Left lung (tissue), 10 donors: ENCODE results near the gene FLT1. TPM values are rescaled to one million over a fixed set of nuclear protein-coding genes. Genes with fewer than 3 reads are reported as not detected.

Source experiments
- ATAC-seq: fragments of 200-7000 bp; cut with Tn5 transposase; one replicate; pipeline ENCODE4 v1.9.1; 2020; ENCODE audit warnings: moderate library complexity
- DNase-seq, 4 donors: peaks; one replicate each; pipeline ENCODE4 v3.0.0-alpha.2; 2013 to 2020
- H3K27ac ChIP-seq, 2 donors: fragments of 200-600 bp; sonication (generic) in 1 of 2; one replicate each; pipeline versions ENCODE4 v1.5.0 to v1.8.0; 2020 to 2021
- H3K27me3 ChIP-seq, 2 donors: fragments of 200-600 bp; sonication (generic) in 1 of 2; one replicate each; pipeline versions ENCODE4 v1.5.0 to v1.8.0; 2020 to 2021
- H3K36me3 ChIP-seq, 2 donors: fragments of 200-600 bp; sonication (generic) in 1 of 2; one replicate each; pipeline versions ENCODE4 v1.5.0 to v1.8.0; 2020 to 2021
- H3K4me1 ChIP-seq, 2 donors: fragments of 200-600 bp; one replicate each; pipeline ENCODE4 v1.8.0; 2021
- H3K4me3 ChIP-seq, 2 donors: fragments of 200-600 bp; sonication (generic) in 1 of 2; one replicate each; pipeline versions ENCODE4 v1.5.0 to v1.8.0; 2020 to 2021; ENCODE audit warnings: mild to moderate bottlenecking in 1 of 2
- H3K9me3 ChIP-seq, 2 donors: fragments of 200-600 bp; sonication (generic) in 1 of 2; one replicate each; pipeline versions ENCODE4 v1.5.0 to v1.8.0; 2020 to 2021
- CTCF ChIP-seq, 2 donors: fragments of 200-600 bp; sonication (generic) in 1 of 2; IDR thresholded peaks; one replicate each; pipeline versions ENCODE4 v1.5.0 to v1.8.0; 2021; ENCODE audit warnings: antibody characterized with exemption in 2 of 2
- intact Hi-C, 2 donors: fragments of 100-400 bp; cut with DNase I; formaldehyde crosslinking; loops; one replicate each; pipeline versions ENCODE4 v1.11.2 to v1.14.2; 2022
- polyA plus RNA-seq, 6 donors: library from polyadenylated mRNA; unstranded; fragments of 120-200 nt; gene quantifications; one replicate each; pipeline ENCODE4 v1.2.1, GENCODE V29; 2013; ENCODE audit not compliant: insufficient read length in 6 of 6
- total RNA-seq, 2 donors: library from RNA; stranded (reverse); fragmentation: NEBNext Ultra II Directional; extraction: Animal tissue kit (Norgen Biotek cat#: 25700); gene quantifications; one replicate each; pipeline ENCODE4 v1.2.1, GENCODE V29; 2021
- donor health status: DM: no; HTN: yes; CAD: no.
- donor health status: DM: no; HTN: no; CAD: no.

FLT1 gene
- total and polyA plus RNA-seq, 8 donors = 21.3 to 30.3 (median 25.3) TPM

GRCh38 chr13:28438598-28439334, 56.2 kb downstream of the FLT1 start:
- no peaks in the 10 kb centered on the region for H3K4me1 ChIP-seq
- H3K27me3 ChIP-seq = no peaks in the 10 kb centered on the region
- no peak overlapping the region for H3K4me3 ChIP-seq
- H3K36me3 ChIP-seq = no peaks in the 10 kb centered on the region
- TF ChIP-seq CTCF (IDR thresholded peaks at IDR 0.05) = no peak
- H3K27ac ChIP-seq = no peak overlapping the region
- no peaks in the 10 kb centered on the region for H3K9me3 ChIP-seq
- ATAC-seq (no peak), DNase-seq (no peak)
- intact Hi-C loops = no loop called here

GRCh38 chr13:28438067-28438466, 56.9 kb downstream of the FLT1 start:
- H3K36me3 ChIP-seq = no peaks in the 10 kb centered on the region
- H3K4me3 ChIP-seq = no peak overlapping the region
- DNase-seq = no peak
- TF ChIP-seq CTCF (IDR thresholded peaks at IDR 0.05) = no peak
- intact Hi-C loops = no loop called here
- H3K27me3 ChIP-seq = no peaks in the 10 kb centered on the region
- H3K27ac ChIP-seq = no peak overlapping the region
- no peak for ATAC-seq
- no peaks in the 10 kb centered on the region for H3K9me3 ChIP-seq
- no peaks in the 10 kb centered on the region for H3K4me1 ChIP-seq

- Histone ChIP-seq H3K4me1 (no peaks in the 10 kb centered on the region), H3K4me3 (no peak overlapping the region), H3K9me3 (no peaks in the 10 kb centered on the region), H3K27me3 (peaks cover 0 to 5% of the 10 kb centered on the region in 2 donors), H3K27ac (no peak overlapping the region), H3K36me3 (no peaks in the 10 kb centered on the region)
- intact Hi-C loops = no loop called here
- DNase-seq (no peak), ATAC-seq (no peak)
- TF ChIP-seq CTCF (IDR thresholded peaks at IDR 0.05) = no peak
Measured at GRCh38 chr13:28435917-28436316, 59.0 kb downstream of the FLT1 start.

- H3K27me3 ChIP-seq = peaks cover 0 to 5% of the 10 kb centered on the region in 2 donors
- no peak for DNase-seq
- no peak for ATAC-seq
- H3K4me1 ChIP-seq = no peaks in the 10 kb centered on the region
- no peaks in the 10 kb centered on the region for H3K9me3 ChIP-seq
- intact Hi-C loops = no loop called here
- H3K36me3 ChIP-seq = no peaks in the 10 kb centered on the region
- H3K27ac ChIP-seq = no peak overlapping the region
- TF ChIP-seq CTCF (IDR thresholded peaks at IDR 0.05) = no peak
- no peak overlapping the region for H3K4me3 ChIP-seq
Measured at GRCh38 chr13:28434926-28435325, 60.0 kb downstream of the FLT1 start.

- peaks cover 0 to 5% of the 10 kb centered on the region in 2 donors for H3K27me3 ChIP-seq
- no peak for DNase-seq
- H3K9me3 ChIP-seq = no peaks in the 10 kb centered on the region
- H3K4me1 ChIP-seq = no peaks in the 10 kb centered on the region
- no peak for TF ChIP-seq CTCF (IDR thresholded peaks at IDR 0.05)
- no peak for ATAC-seq
- no peaks in the 10 kb centered on the region for H3K36me3 ChIP-seq
- intact Hi-C loops = no loop called here
- no peak overlapping the region for H3K27ac ChIP-seq
- H3K4me3 ChIP-seq = no peak overlapping the region
Measured at GRCh38 chr13:28432816-28433560, 61.9 kb downstream of the FLT1 start.
